Measurements from ENCODE around the gene PSMD1.

- TF ChIP-seq CSRNP3 (CRISPR knock-in tag; IDR thresholded peaks at IDR 0.05): no peak
- TF ChIP-seq BACH2 (CRISPR knock-in tag; IDR thresholded peaks at IDR 0.05; ENCODE audit: borderline replicate concordance): no peak
- TF ChIP-seq ARNTL (CRISPR knock-in tag; IDR thresholded peaks at IDR 0.05; ENCODE audit: borderline replicate concordance, low read depth): no peak
Measured at GRCh38 chr2:231111987-231112386, 55.3 kb downstream of the PSMD1 start.
